Mesodermal cell (in vitro differentiated cells): ENCODE results near the gene ACOXL.

ENCODE experiments used
- H3K27ac ChIP-seq: 2 replicates; pipeline ENCODE4 v1.7.0; 2013; ENCODE audit warnings: mild to moderate bottlenecking, low read depth, low read length, moderate library complexity; ENCODE audit not compliant: severe bottlenecking
- H3K36me3 ChIP-seq: 2 replicates; pipeline ENCODE4 v1.7.1; 2013; ENCODE audit warnings: mild to moderate bottlenecking, low read length, moderate library complexity; ENCODE audit not compliant: control insufficient read depth, insufficient read depth
- H3K4me1 ChIP-seq: one replicate; pipeline ENCODE4 v1.7.1; 2013; ENCODE audit warnings: mild to moderate bottlenecking, low read length; ENCODE audit not compliant: insufficient read depth, control insufficient read depth, poor library complexity, severe bottlenecking
- H3K4me3 ChIP-seq: 2 replicates; pipeline ENCODE4 v1.7.0; 2013; ENCODE audit warnings: low read length, control low read depth, mild to moderate bottlenecking; ENCODE audit not compliant: insufficient read depth, poor library complexity, severe bottlenecking; ENCODE audit errors: extremely low read depth
- H3K9me3 ChIP-seq: 2 replicates; pipeline ENCODE4 v1.7.1; 2013; ENCODE audit warnings: mild to moderate bottlenecking, low read length, moderate library complexity; ENCODE audit not compliant: control insufficient read depth
- WGBS, 2 experiments: methylation state at CpG; one replicate each; pipeline ENCODE4 v1.1.5; 2013; ENCODE audit warnings: missing lambda C conversion rate in 2 of 2; ENCODE audit not compliant: insufficient coverage in 2 of 2; 5-methylcytosine and 5-hydroxymethylcytosine counted together

The ACOXL gene

DNA sequence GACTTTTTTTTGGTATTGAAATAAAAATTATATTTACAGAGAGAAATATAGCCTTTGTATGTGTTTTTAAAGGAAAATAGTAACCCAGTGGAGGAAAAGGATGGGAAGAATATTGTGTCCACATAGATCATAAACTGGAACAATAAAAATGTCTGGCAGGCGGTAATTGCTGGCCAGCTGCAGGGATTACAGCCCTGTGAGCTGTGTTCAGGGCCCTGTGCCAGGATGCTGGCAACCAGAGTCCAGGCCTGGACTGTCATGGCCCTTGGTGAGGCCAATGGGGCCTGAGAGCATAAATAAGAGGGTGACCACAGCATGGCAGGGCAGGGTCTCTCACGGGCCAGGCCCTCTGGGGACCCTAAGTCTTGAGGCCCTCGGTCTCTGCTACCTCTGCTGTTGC is 171.2 kb downstream of the ACOXL start:
- Histone ChIP-seq H3K36me3 (no peaks in the 10 kb centered on the region), H3K4me3 (no peak overlapping the region), H3K9me3 (no peaks in the 10 kb centered on the region), H3K4me1 (no peaks in the 10 kb centered on the region), H3K27ac (no peak overlapping the region)
- WGBS, 2 experiments, result 87 to 94% methylated on average over 3 of the region's 3 CpGs

- Histone ChIP-seq H3K4me1 (no peaks in the 10 kb centered on the region), H3K9me3 (no peaks in the 10 kb centered on the region)
- 79 to 91% methylated on average over 4 to 5 of the region's 5 CpGs for WGBS, 2 experiments
These were observed 171.9 kb downstream of the ACOXL start for GRCh38 chr2:110904116-110904778.

GRCh38 chr2:110904779-110905148 is 172.4 kb downstream of the ACOXL start:
- no peaks in the 10 kb centered on the region for H3K4me1 ChIP-seq
- WGBS, 2 experiments, result 45 to 46% methylated on average over 3 of the region's 3 CpGs
- H3K9me3 ChIP-seq, result no peaks in the 10 kb centered on the region
- no peaks in the 10 kb centered on the region for H3K36me3 ChIP-seq
- H3K27ac ChIP-seq, result no peak overlapping the region
- H3K4me3 ChIP-seq, result no peak overlapping the region

More at GRCh38 chr2:110904116-110904778, 171.9 kb downstream of the ACOXL start:
- Histone ChIP-seq H3K4me3 (no peak overlapping the region), H3K27ac (no peak overlapping the region), H3K36me3 (no peaks in the 10 kb centered on the region)

- 77 to 94% methylated on average over 2 to 3 of the region's 3 CpGs for WGBS, 2 experiments
- Histone ChIP-seq H3K4me3 (no peak overlapping the region), H3K4me1 (no peaks in the 10 kb centered on the region), H3K36me3 (no peaks in the 10 kb centered on the region), H3K27ac (no peak overlapping the region), H3K9me3 (no peaks in the 10 kb centered on the region)
These were observed 172.8 kb downstream of the ACOXL start for GRCh38 chr2:110905217-110905616.

- no peak overlapping the region for H3K27ac ChIP-seq
- 84 to 93% methylated on average over 3 to 6 of the region's 6 CpGs for WGBS, 2 experiments
These were observed 174.4 kb downstream of the ACOXL start for GRCh38 chr2:110906613-110907298.

GRCh38 chr2:110909501-110909900 is 177.1 kb downstream of the ACOXL start:
- Histone ChIP-seq H3K9me3 (no peaks in the 10 kb centered on the region), H3K36me3 (no peaks in the 10 kb centered on the region), H3K4me1 (no peaks in the 10 kb centered on the region), H3K27ac (no peak overlapping the region), H3K4me3 (no peak overlapping the region)
- 86 to 100% methylated on average over 2 of the region's 3 CpGs for WGBS, 2 experiments

More at GRCh38 chr2:110906613-110907298, 174.4 kb downstream of the ACOXL start:
- Histone ChIP-seq H3K36me3 (no peaks in the 10 kb centered on the region), H3K9me3 (no peaks in the 10 kb centered on the region), H3K4me1 (no peaks in the 10 kb centered on the region), H3K4me3 (no peak overlapping the region)

DNA sequence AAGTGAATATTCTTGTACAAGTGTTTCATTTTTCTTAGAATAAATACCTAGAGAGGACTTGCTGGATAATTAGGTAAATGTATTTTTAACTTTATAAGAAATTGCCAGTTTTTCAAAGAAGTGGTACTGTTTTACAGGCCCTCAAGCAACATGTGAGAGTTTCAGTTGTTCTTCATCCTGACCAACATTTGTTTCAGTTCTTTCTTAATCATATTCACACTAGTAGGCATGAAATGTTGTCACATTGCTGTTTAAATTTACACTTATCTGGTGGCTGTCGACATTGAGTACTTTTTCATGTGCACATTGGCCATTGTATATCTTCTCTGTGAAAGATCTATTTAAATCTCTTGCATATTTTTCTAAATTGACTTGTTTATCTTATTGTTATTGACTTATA is 178.1 kb downstream of the ACOXL start:
- Histone ChIP-seq H3K9me3 (no peaks in the 10 kb centered on the region), H3K4me3 (no peak overlapping the region), H3K4me1 (no peaks in the 10 kb centered on the region), H3K27ac (no peak overlapping the region), H3K36me3 (no peaks in the 10 kb centered on the region)
- WGBS, 2 experiments, result no CpG with 5 or more reads among the region's 1 CpG

- no peaks in the 10 kb centered on the region for H3K4me1 ChIP-seq
- no CpG with 5 or more reads among the region's 1 CpG for WGBS, 2 experiments
- H3K9me3 ChIP-seq, result no peaks in the 10 kb centered on the region
- H3K36me3 ChIP-seq, result no peaks in the 10 kb centered on the region
- no peak overlapping the region for H3K4me3 ChIP-seq
- H3K27ac ChIP-seq, result no peak overlapping the region
These were observed 187.4 kb downstream of the ACOXL start for GRCh38 chr2:110919738-110920137.

DNA sequence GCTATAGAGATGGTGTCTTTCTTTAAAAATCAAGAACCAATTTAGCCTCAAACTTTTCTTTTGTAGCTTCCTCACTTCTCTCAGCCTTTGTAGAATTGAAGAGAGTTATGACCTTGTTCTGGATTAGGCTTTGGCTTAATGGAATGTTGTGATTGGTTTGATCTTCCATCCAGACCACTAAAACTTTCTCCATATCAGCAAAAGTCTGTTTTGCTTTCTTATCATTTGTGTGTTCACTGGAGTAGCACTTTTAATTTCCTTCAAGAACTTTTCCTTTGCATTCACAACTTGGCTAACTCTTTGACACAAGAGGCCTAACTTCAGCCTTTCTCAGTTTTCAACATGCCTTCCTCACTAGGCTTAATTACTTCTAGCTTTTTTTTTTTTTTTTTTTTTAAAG is 193.1 kb downstream of the ACOXL start:
- Histone ChIP-seq H3K9me3 (peaks cover 2% of the 10 kb centered on the region), H3K36me3 (no peaks in the 10 kb centered on the region), H3K4me1 (no peaks in the 10 kb centered on the region), H3K4me3 (no peak overlapping the region), H3K27ac (no peak overlapping the region)

GRCh38 chr2:110927526-110927925 is 195.2 kb downstream of the ACOXL start:
- Histone ChIP-seq H3K36me3 (no peaks in the 10 kb centered on the region), H3K4me3 (no peak overlapping the region)

DNA sequence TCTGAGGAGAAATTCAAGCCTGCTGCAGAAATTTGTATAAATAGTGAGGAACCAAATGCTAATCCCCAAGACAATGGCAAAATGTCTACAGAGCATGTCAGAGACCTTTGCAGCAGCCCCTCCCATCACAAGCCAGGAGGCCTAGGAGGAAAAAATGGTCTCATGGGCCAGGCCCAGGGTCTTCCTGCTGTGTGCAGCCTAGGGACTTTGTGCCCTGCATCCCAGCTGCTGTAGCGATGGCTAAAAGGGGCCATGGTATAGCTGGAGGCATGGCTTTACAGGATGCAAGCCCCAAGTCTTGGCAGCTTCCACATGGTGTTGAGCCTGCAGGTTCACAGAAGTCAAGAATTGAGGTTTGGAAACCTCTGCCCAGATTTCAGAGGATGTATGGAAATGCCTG is 197.2 kb downstream of the ACOXL start:
- 83 to 90% methylated on average over 1 of the region's 1 CpG for WGBS, 2 experiments
- H3K4me3 ChIP-seq, result no peak overlapping the region
- peaks cover 4% of the 10 kb centered on the region for H3K9me3 ChIP-seq
- H3K36me3 ChIP-seq, result no peaks in the 10 kb centered on the region
- H3K4me1 ChIP-seq, result no peaks in the 10 kb centered on the region
- H3K27ac ChIP-seq, result no peak overlapping the region

More at GRCh38 chr2:110927526-110927925, 195.2 kb downstream of the ACOXL start:
- peaks cover 4% of the 10 kb centered on the region for H3K9me3 ChIP-seq
- no peak overlapping the region for H3K27ac ChIP-seq
- no peaks in the 10 kb centered on the region for H3K4me1 ChIP-seq
- WGBS, 2 experiments, result 100% methylated on average over 1 of the region's 3 CpGs; no CpG with 5 or more reads in 1 of the 2 experiments
